K562 (cell line): ENCODE results near the gene ARV1. TPM values are rescaled to one million over a fixed set of nuclear protein-coding genes. Genes with fewer than 3 reads are reported as not detected.

Experiments used
- CBX8 ChIP-seq: fragments of 200-600 bp; sonication (generic); IDR thresholded peaks from 2 replicates; pipeline ENCODE4 v1.6.1; 2012; ENCODE audit warnings: borderline replicate concordance, mixed run types, low read depth, mild to moderate bottlenecking, moderate library complexity, mixed read lengths, low read length, control low read depth, inconsistent platforms; ENCODE audit not compliant: poor library complexity, severe bottlenecking; ENCODE audit errors: extremely low read depth
- NEUROD1 ChIP-seq: fragments of 150-350 bp; IDR thresholded peaks from 2 replicates; pipeline ENCODE4 v1.6.1; 2014; ENCODE audit warnings: borderline replicate concordance, low read length, low read depth; ENCODE audit not compliant: partially characterized antibody
- NONO ChIP-seq, 2 experiments: fragments of 200-400 bp in 1 of 2; fragments of 450-650 bp in 1 of 2; formaldehyde crosslinking in 1 of 2; IDR thresholded peaks; 2 replicates each; pipeline ENCODE4 v1.6.1; 2017; ENCODE audit warnings: low read depth in 2 of 2, mild to moderate bottlenecking in 2 of 2, moderate library complexity in 2 of 2, low read length in 1 of 2
- PHB ChIP-seq: fragments of 250-450 bp; sonication (Bioruptor Pico); IDR thresholded peaks from 2 replicates; pipeline ENCODE4 v1.5.0; 2021
- POLR3A ChIP-seq: IDR thresholded peaks from 2 replicates; pipeline ENCODE4 v1.6.1; 2011; ENCODE audit warnings: borderline replicate concordance, mild to moderate bottlenecking, moderate library complexity; ENCODE audit not compliant: insufficient read length, insufficient read depth; ENCODE audit errors: extremely low read depth
- RBM22 ChIP-seq: fragments of 200-400 bp; formaldehyde crosslinking; IDR thresholded peaks from 2 replicates; pipeline ENCODE4 v1.6.1; 2018; ENCODE audit warnings: low read length, low read depth; ENCODE audit not compliant: poor library complexity, severe bottlenecking
- SAFB ChIP-seq: fragments of 200-400 bp; formaldehyde crosslinking; IDR thresholded peaks from 2 replicates; pipeline ENCODE4 v1.6.1; 2017; ENCODE audit warnings: low read depth, low read length, borderline replicate concordance
- SMAD1 ChIP-seq: fragments of 150-350 bp; IDR thresholded peaks from 2 replicates; pipeline ENCODE4 v1.6.1; 2014; ENCODE audit warnings: low read length, low read depth; ENCODE audit not compliant: partially characterized antibody
- SMC3 ChIP-seq: conservative IDR thresholded peaks from 2 replicates; pipeline ENCODE4 v1.6.1; 2011; ENCODE audit warnings: low read depth, low read length, improper control_type of control experiment; ENCODE audit not compliant: insufficient read depth
- SREBF1 ChIP-seq: fragments of 150-350 bp; IDR thresholded peaks from 2 replicates; pipeline ENCODE4 v1.6.1; 2014; ENCODE audit warnings: antibody characterized with exemption, low read depth, low read length, borderline replicate concordance
- ZNF23 ChIP-seq: fragments of 250-450 bp; sonication (Bioruptor Pico); IDR thresholded peaks from 2 replicates; pipeline ENCODE4 v1.4.0; 2020; ENCODE audit warnings: mild to moderate bottlenecking
- ZNF316 ChIP-seq: fragments of 450-650 bp; IDR thresholded peaks from 2 replicates; pipeline ENCODE4 v1.6.1; 2016
- ZNF57 ChIP-seq: fragments of 450-650 bp; formaldehyde crosslinking; IDR thresholded peaks from 2 replicates; pipeline ENCODE4 v1.4.0; 2020; ENCODE audit warnings: mild to moderate bottlenecking, moderate library complexity
- polyA plus RNA-seq, 8 experiments: library from polyadenylated mRNA; depleted of rRNA in 4 of 8; stranded (reverse) in 5 of 8; unstranded in 3 of 8; fragments of >200 nt; fragmentation: Nextera tagmentation in 2 of 8; fragmentation: Illumina TruSeq in 1 of 8; extraction: Ambion mirVana in 2 of 8; extraction: Trizol in 1 of 8; gene quantifications; 2 replicates each; pipeline versions ENCODE4 v1.2.1 to v1.2.3, GENCODE V29; 2011 to 2014; ENCODE audit warnings: inconsistent platforms in 1 of 8, missing spikeins in 1 of 8
- total RNA-seq, 7 experiments: library from RNA; depleted of rRNA in 6 of 7; stranded (reverse); fragments of >200 nt in 6 of 7; fragmentation: Illumina TruSeq in 2 of 7; extraction: Trizol in 2 of 7; gene quantifications; 2 replicates each; pipeline versions ENCODE4 v1.2.1 to v1.2.3, GENCODE V29; 2011 to 2021; ENCODE audit warnings: low replicate concordance in 1 of 7
- TF ChIP-seq, protein P1 (sequence below): fragments of 450-650 bp; IDR thresholded peaks from 2 replicates; pipeline ENCODE4 v1.6.1; 2016; ENCODE audit warnings: low read depth
- TF ChIP-seq, protein P2 (sequence below): fragments of 450-650 bp; formaldehyde crosslinking; IDR thresholded peaks from 2 replicates; pipeline ENCODE4 v1.4.0; 2022; ENCODE audit warnings: mild to moderate bottlenecking, moderate library complexity
- TF ChIP-seq, protein P3 (sequence below): sonication (generic); formaldehyde crosslinking; IDR thresholded peaks from 2 replicates; pipeline ENCODE4 v1.8.1; 2022; ENCODE audit warnings: missing genetic modification reagents

ARV1 gene
- total and polyA plus RNA-seq, 9 of the 15 experiments (the other 6 are each of a cell fraction or from before 2014, with no cell fraction given), result 54.8 to 139 (median 74.0) TPM

GRCh38 chr1:230978491-230979388 is at the start of gene ARV1, which contains the start of gene TTC13 (continued):
- TF ChIP-seq, protein P1, sequence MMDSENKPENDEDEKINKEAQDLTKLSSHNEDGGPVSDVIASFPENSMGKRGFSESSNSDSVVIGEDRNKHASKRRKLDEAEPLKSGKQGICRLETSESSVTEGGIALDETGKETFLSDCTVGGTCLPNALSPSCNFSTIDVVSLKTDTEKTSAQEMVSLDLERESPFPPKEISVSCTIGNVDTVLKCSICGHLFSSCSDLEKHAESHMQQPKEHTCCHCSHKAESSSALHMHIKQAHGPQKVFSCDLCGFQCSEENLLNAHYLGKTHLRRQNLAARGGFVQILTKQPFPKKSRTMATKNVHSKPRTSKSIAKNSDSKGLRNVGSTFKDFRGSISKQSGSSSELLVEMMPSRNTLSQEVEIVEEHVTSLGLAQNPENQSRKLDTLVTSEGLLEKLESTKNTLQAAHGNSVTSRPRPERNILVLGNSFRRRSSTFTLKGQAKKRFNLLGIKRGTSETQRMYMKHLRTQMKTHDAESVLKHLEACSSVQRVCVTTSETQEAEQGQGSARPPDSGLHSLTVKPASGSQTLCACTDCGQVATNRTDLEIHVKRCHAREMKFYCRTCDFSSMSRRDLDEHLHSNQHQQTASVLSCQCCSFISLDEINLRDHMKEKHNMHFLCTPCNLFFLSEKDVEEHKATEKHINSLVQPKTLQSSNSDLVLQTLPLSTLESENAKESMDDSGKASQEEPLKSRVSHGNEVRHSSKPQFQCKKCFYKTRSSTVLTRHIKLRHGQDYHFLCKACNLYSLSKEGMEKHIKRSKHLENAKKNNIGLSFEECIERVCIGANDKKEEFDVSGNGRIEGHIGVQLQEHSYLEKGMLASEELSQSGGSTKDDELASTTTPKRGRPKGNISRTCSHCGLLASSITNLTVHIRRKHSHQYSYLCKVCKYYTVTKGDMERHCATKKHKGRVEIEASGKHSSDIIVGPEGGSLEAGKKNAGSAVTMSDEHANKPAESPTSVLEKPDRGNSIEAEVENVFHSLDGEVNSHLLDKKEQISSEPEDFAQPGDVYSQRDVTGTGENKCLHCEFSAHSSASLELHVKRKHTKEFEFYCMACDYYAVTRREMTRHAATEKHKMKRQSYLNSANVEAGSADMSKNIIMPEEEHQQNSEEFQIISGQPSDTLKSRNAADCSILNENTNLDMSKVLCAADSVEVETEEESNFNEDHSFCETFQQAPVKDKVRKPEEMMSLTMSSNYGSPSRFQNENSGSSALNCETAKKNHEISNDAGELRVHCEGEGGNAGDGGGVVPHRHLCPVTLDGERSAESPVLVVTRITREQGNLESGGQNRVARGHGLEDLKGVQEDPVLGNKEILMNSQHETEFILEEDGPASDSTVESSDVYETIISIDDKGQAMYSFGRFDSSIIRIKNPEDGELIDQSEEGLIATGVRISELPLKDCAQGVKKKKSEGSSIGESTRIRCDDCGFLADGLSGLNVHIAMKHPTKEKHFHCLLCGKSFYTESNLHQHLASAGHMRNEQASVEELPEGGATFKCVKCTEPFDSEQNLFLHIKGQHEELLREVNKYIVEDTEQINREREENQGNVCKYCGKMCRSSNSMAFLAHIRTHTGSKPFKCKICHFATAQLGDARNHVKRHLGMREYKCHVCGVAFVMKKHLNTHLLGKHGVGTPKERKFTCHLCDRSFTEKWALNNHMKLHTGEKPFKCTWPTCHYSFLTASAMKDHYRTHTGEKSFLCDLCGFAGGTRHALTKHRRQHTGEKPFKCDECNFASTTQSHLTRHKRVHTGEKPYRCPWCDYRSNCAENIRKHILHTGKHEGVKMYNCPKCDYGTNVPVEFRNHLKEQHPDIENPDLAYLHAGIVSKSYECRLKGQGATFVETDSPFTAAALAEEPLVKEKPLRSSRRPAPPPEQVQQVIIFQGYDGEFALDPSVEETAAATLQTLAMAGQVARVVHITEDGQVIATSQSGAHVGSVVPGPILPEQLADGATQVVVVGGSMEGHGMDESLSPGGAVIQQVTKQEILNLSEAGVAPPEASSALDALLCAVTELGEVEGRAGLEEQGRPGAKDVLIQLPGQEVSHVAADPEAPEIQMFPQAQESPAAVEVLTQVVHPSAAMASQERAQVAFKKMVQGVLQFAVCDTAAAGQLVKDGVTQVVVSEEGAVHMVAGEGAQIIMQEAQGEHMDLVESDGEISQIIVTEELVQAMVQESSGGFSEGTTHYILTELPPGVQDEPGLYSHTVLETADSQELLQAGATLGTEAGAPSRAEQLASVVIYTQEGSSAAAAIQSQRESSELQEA, result peak; percentile 86
- TF ChIP-seq SREBF1 (0 out of 2 replicates have a peak, but pooled peaks have one; percentile 46), POLR3A (no peak), NONO (IDR thresholded peaks at IDR 0.05; ENCODE audit: low read depth in 2 of 2, low read length in 1 of 2) (no peak; a peak in 2 of 4 replicates), CBX8 (no peak), PHB (CRISPR knock-in tag) (no peak), ZNF316 (no peak), SMAD1 (peak; percentile 54), ZNF23 (CRISPR knock-in tag) (no peak), RBM22 (no peak), SAFB (no peak), NEUROD1 (peak; percentile 13), ZNF57 (CRISPR knock-in tag) (no peak), SMC3 (peak; percentile 32)
- TF ChIP-seq, protein P2, sequence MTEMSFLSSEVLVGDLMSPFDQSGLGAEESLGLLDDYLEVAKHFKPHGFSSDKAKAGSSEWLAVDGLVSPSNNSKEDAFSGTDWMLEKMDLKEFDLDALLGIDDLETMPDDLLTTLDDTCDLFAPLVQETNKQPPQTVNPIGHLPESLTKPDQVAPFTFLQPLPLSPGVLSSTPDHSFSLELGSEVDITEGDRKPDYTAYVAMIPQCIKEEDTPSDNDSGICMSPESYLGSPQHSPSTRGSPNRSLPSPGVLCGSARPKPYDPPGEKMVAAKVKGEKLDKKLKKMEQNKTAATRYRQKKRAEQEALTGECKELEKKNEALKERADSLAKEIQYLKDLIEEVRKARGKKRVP, result no peak
- TF ChIP-seq, protein P3, sequence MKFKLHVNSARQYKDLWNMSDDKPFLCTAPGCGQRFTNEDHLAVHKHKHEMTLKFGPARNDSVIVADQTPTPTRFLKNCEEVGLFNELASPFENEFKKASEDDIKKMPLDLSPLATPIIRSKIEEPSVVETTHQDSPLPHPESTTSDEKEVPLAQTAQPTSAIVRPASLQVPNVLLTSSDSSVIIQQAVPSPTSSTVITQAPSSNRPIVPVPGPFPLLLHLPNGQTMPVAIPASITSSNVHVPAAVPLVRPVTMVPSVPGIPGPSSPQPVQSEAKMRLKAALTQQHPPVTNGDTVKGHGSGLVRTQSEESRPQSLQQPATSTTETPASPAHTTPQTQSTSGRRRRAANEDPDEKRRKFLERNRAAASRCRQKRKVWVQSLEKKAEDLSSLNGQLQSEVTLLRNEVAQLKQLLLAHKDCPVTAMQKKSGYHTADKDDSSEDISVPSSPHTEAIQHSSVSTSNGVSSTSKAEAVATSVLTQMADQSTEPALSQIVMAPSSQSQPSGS (CRISPR knock-in tag), result no peak
